Adrenal gland (tissue), 12 donors: ENCODE measurements around the gene EML6. TPM values are rescaled to one million over a fixed set of nuclear protein-coding genes. Genes with fewer than 3 reads are reported as not detected.

Experiments
- DNase-seq, 7 donors: peaks; one replicate each; pipeline ENCODE4 v3.0.0-alpha.2; 2019 to 2020
- H3K27ac ChIP-seq, 5 donors: fragments of 200-600 bp; sonication (generic) in 4 of 5; 1 replicate in 3 of 5; 2 replicates in 2 of 5; pipeline versions ENCODE4 v1.5.1 to v1.8.0; 2016 to 2020; ENCODE audit warnings: mild to moderate bottlenecking in 1 of 5
- H3K27me3 ChIP-seq: fragments of 200-600 bp; 2 replicates; pipeline ENCODE4 v1.8.0; 2021
- H3K36me3 ChIP-seq, 2 donors: fragments of 200-600 bp; replicated peaks in 1 of 2; 1 replicate in 1 of 2; 2 replicates in 1 of 2; pipeline versions ENCODE4 v1.5.1 to v1.8.0; 2018 to 2022
- H3K4me1 ChIP-seq, 2 donors: fragments of 200-600 bp; replicated peaks in 1 of 2; 1 replicate in 1 of 2; 2 replicates in 1 of 2; pipeline versions ENCODE4 v1.5.1 to v1.8.0; 2018 to 2021
- H3K4me3 ChIP-seq, 4 donors: fragments of 200-600 bp; sonication (generic) in 3 of 4; one replicate each; pipeline ENCODE4 v1.5.1; 2016 to 2018
- H3K9me3 ChIP-seq, 3 donors: fragments of 200-600 bp; sonication (generic) in 1 of 3; replicated peaks in 1 of 3; 1 replicate in 2 of 3; 2 replicates in 1 of 3; pipeline versions ENCODE4 v1.5.1 to v1.8.0; 2016 to 2021
- POLR2A ChIP-seq, 2 donors: fragments of 450-650 bp; IDR thresholded peaks; one replicate each; pipeline ENCODE4 v1.6.1; 2017; ENCODE audit warnings: antibody characterized with exemption in 2 of 2, mild to moderate bottlenecking in 2 of 2, moderate library complexity in 1 of 2
- WGBS, 4 donors: extraction: QIAGEN DNeasy Blood & Tissue Kit in 2 of 4; methylation state at CpG; one replicate each; pipeline versions ENCODE4 v1.1.5 to v1.1.7; 2013 to 2017; 5-methylcytosine and 5-hydroxymethylcytosine counted together
- intact Hi-C, 2 donors: fragments of 100-400 bp; cut with DNase I; formaldehyde crosslinking; loops; one replicate each; pipeline versions ENCODE4 v1.14.1 to v1.15.0; 2022 to 2023
- polyA plus RNA-seq, 3 donors: library from polyadenylated mRNA; stranded (reverse); fragments of 200-250 nt in 2 of 3; fragments of 350-450 nt in 1 of 3; fragmentation: Illumina TruSeq in 1 of 3; extraction: RNeasy Lipid Tissue Mini Kit (QIAGEN cat#74804) in 1 of 3; gene quantifications; one replicate each; pipeline ENCODE4 v1.2.3, GENCODE V29; 2013 to 2014
- total RNA-seq, 9 donors: library from RNA; depleted of rRNA in 4 of 9; stranded (reverse); fragments of >200 nt in 4 of 9; fragments of 120-200 nt in 1 of 9; fragmentation: NEBNext Ultra II Directional in 1 of 9; extraction: Animal tissue kit (Norgen Biotek cat#: 25700) in 1 of 9; gene quantifications; one replicate each; pipeline versions ENCODE4 v1.1.0 to v1.2.4, GENCODE V29; 2013 to 2023
- TF ChIP-seq, protein P1 (sequence below), 6 experiments: fragments of 450-650 bp in 4 of 6; fragments of 200-600 bp in 2 of 6; sonication (generic) in 1 of 6; IDR thresholded peaks; 1 replicate in 5 of 6; 2 replicates in 1 of 6; pipeline versions ENCODE4 v1.5.1 to v1.8.0; 2016 to 2021; ENCODE audit warnings: antibody characterized with exemption in 6 of 6, mild to moderate bottlenecking in 2 of 6, moderate library complexity in 1 of 6
- donor health status: healthy with polysubstance abuse.
- donor health status: Bipolar disorder and iron deficiency.
- donor health status: DM: yes; HTN: yes; CAD: no.
- donor health status: DM: no; HTN: no; CAD: no.
- donor health status: DM: no; HTN: no; CAD: no.
- donor health status: DM: yes; HTN: yes; CAD: no.

The EML6 gene
- total and polyA plus RNA-seq, 12 donors, result 6.0 to 19.3 (median 10.9) TPM

DNA sequence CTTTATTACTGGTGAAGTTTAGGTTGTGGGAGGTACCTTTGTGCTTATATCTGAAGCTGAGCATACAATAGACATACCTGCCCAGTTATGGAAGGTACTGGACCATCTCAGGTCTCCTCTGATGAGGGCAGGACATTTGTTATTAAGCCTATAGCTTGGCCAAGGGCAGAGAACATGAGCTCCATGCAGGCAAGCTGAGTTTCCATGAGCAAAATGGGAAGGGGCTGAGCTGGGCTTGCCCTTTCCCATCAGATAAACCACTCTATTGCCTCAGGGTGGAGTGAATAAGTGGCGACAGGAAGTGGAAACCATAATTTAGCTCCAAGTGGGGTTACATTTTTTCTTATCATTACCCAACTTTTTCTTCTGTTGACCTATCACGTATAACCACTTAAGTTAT, 39.9 kb upstream of the EML6 start:
- 83 to 98% (median 87%) methylated on average over 2 of the region's 2 CpGs for WGBS, 4 donors
- no peak overlapping the region for H3K27ac ChIP-seq
- intact Hi-C loops, result no loop called here
- peaks cover 0 to 6% of the 10 kb centered on the region in 2 donors for H3K4me1 ChIP-seq
- DNase-seq, result no peak
- no peaks in the 10 kb centered on the region for H3K27me3 ChIP-seq
- H3K9me3 ChIP-seq, result no peaks in the 10 kb centered on the region
- TF ChIP-seq, protein P1, sequence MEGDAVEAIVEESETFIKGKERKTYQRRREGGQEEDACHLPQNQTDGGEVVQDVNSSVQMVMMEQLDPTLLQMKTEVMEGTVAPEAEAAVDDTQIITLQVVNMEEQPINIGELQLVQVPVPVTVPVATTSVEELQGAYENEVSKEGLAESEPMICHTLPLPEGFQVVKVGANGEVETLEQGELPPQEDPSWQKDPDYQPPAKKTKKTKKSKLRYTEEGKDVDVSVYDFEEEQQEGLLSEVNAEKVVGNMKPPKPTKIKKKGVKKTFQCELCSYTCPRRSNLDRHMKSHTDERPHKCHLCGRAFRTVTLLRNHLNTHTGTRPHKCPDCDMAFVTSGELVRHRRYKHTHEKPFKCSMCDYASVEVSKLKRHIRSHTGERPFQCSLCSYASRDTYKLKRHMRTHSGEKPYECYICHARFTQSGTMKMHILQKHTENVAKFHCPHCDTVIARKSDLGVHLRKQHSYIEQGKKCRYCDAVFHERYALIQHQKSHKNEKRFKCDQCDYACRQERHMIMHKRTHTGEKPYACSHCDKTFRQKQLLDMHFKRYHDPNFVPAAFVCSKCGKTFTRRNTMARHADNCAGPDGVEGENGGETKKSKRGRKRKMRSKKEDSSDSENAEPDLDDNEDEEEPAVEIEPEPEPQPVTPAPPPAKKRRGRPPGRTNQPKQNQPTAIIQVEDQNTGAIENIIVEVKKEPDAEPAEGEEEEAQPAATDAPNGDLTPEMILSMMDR (IDR thresholded peaks at IDR 0.05), result no peak
- no peak for TF ChIP-seq POLR2A (IDR thresholded peaks at IDR 0.05)
- no peak overlapping the region for H3K4me3 ChIP-seq
- no peaks in the 10 kb centered on the region for H3K36me3 ChIP-seq

DNA sequence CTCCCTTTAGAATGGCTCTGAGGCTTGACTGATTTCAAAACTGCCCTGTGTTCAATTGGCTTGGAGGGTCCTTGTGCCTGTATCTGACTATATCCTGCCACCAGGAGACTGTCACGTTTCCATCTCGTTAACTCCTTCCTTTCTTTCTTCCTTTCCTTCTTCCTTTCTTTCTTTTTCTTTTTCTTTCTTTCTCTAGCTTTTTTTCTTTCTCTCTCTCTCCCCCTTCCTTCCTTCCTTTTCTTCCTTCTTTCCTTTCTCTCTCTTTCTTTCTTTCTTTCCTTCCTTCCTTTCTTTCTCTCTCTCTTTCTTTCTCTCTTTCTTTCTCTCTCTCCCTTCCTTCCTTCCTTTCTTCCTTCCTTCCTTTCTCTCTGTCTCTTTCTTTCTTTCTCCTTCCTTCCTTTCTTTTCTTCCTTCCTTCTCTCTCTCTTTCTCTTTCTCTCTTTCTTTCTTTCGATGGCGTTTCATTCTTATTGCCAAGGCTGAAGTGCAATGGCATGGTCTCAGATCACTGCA, 38.1 kb upstream of the EML6 start:
- WGBS, 4 donors, result 74 to 81% (median 77%) methylated on average over 4 of the region's 4 CpGs
- Histone ChIP-seq H3K27me3 (no peaks in the 10 kb centered on the region), H3K36me3 (no peaks in the 10 kb centered on the region), H3K9me3 (no peaks in the 10 kb centered on the region), H3K4me1 (peaks cover 0 to 5% of the 10 kb centered on the region in 2 donors), H3K27ac (no peak overlapping the region), H3K4me3 (no peak overlapping the region)
- no peak for DNase-seq
- intact Hi-C loops, result no loop called here
- TF ChIP-seq, protein P1 (IDR thresholded peaks at IDR 0.05), result no peak
- no peak for TF ChIP-seq POLR2A (IDR thresholded peaks at IDR 0.05)

GRCh38 chr2:54687595-54688152, 35.8 kb upstream of the EML6 start:
- Histone ChIP-seq H3K4me1 (no peaks in the 10 kb centered on the region), H3K36me3 (no peaks in the 10 kb centered on the region), H3K27ac (no peak overlapping the region), H3K9me3 (no peaks in the 10 kb centered on the region), H3K4me3 (no peak overlapping the region), H3K27me3 (no peaks in the 10 kb centered on the region)
- WGBS, 4 donors, result 77 to 94% (median 87%) methylated on average over 4 of the region's 4 CpGs
- intact Hi-C loops, result no loop called here
- DNase-seq, result no peak
- TF ChIP-seq, protein P1 (IDR thresholded peaks at IDR 0.05), result no peak
- no peak for TF ChIP-seq POLR2A (IDR thresholded peaks at IDR 0.05)

- DNase-seq, result peak in 1 of 7 donors; percentile 18
- Histone ChIP-seq H3K27ac (no peak overlapping the region), H3K9me3 (no peaks in the 10 kb centered on the region), H3K27me3 (no peaks in the 10 kb centered on the region), H3K36me3 (no peaks in the 10 kb centered on the region), H3K4me3 (no peak overlapping the region), H3K4me1 (no peaks in the 10 kb centered on the region)
- 70 to 85% (median 84%) methylated on average over 8 of the region's 8 CpGs for WGBS, 4 donors
- TF ChIP-seq POLR2A (IDR thresholded peaks at IDR 0.05), result no peak
- TF ChIP-seq, protein P1 (IDR thresholded peaks at IDR 0.05), result no peak
- intact Hi-C loops, result no loop called here
Measured at GRCh38 chr2:54691445-54692135, 31.9 kb upstream of the EML6 start.
